Measurements from ENCODE around the gene LCMT1.

DNA sequence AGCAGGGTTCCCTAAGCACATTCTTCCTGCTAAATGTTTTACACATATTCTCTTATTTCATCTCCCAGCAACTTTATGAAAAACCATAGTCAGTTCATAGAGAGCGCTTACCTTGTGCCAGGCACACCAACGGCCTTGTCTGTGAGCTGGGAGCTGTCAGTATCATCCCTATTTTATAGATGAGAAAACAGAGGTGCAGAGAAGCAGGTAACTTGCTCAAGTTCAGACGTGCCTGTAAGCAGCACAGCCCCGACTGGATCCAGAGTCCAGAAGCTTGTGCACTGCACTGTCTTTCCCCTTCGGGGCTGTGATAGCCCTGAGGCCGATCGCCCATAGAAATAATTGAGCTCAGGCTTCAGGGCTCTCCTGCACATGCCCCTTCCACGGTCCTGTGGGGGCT is 111.4 kb downstream of the LCMT1 start:
- TF ChIP-seq, protein P1, sequence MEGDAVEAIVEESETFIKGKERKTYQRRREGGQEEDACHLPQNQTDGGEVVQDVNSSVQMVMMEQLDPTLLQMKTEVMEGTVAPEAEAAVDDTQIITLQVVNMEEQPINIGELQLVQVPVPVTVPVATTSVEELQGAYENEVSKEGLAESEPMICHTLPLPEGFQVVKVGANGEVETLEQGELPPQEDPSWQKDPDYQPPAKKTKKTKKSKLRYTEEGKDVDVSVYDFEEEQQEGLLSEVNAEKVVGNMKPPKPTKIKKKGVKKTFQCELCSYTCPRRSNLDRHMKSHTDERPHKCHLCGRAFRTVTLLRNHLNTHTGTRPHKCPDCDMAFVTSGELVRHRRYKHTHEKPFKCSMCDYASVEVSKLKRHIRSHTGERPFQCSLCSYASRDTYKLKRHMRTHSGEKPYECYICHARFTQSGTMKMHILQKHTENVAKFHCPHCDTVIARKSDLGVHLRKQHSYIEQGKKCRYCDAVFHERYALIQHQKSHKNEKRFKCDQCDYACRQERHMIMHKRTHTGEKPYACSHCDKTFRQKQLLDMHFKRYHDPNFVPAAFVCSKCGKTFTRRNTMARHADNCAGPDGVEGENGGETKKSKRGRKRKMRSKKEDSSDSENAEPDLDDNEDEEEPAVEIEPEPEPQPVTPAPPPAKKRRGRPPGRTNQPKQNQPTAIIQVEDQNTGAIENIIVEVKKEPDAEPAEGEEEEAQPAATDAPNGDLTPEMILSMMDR (IDR thresholded peaks at IDR 0.05) = no peak
- TF ChIP-seq POLR2A (IDR thresholded peaks at IDR 0.05) = no peak

Data from ovary (tissue), 3 donors.